Inferior parietal cortex (tissue), 1 donor: Measurements from ENCODE around the gene FAM209B.
A peak's percentile ranks its signal among the peaks of the same experiment; 100 is the strongest.
"Not testable (repeated sequence)": the region's sequence is repeated elsewhere in the genome, so short reads cannot be mapped to it uniquely, and the experiment has no call there.

ENCODE experiments used
- DNase-seq: peaks from one replicate; pipeline ENCODE4 v3.0.0-alpha.2; 2016; ENCODE audit errors: extremely low spot score

The FAM209B gene

GRCh38 chr20:56540415-56540814 lies 7.4 kb downstream of the FAM209B start:
- no peak for DNase-seq

GRCh38 chr20:56542489-56543030 lies 9.5 kb downstream of the FAM209B start:
- no peak for DNase-seq

GRCh38 chr20:56551571-56551970 lies 18.5 kb downstream of the FAM209B start:
- no peak for DNase-seq

- DNase-seq = no peak
Measured at GRCh38 chr20:56552911-56553629, 20.0 kb downstream of the FAM209B start.

- peak; percentile 79 for DNase-seq
Measured at GRCh38 chr20:56554869-56555268, 21.8 kb downstream of the FAM209B start.

- no peak for DNase-seq
Measured at GRCh38 chr20:56558968-56559367, 25.9 kb downstream of the FAM209B start.

- DNase-seq = not testable (repeated sequence)
Measured at GRCh38 chr20:56564526-56564925, 31.5 kb downstream of the FAM209B start.

- DNase-seq = no peak
Measured at GRCh38 chr20:56565511-56565910, 32.5 kb downstream of the FAM209B start.

GRCh38 chr20:56566621-56567020 lies 33.6 kb downstream of the FAM209B start:
- DNase-seq = no peak

GRCh38 chr20:56570832-56571231 lies 37.8 kb downstream of the FAM209B start:
- DNase-seq = no peak

GRCh38 chr20:56572172-56572571 lies 39.1 kb downstream of the FAM209B start:
- DNase-seq = no peak

GRCh38 chr20:56573986-56574385 lies 40.9 kb downstream of the FAM209B start:
- no peak for DNase-seq

- no peak for DNase-seq
Measured at GRCh38 chr20:56574531-56575142, 41.6 kb downstream of the FAM209B start.

- no peak for DNase-seq
Measured at GRCh38 chr20:56575157-56575556, 42.1 kb downstream of the FAM209B start.

- DNase-seq = no peak
Measured at GRCh38 chr20:56575961-56576360, 42.9 kb downstream of the FAM209B start.

GRCh38 chr20:56579301-56579710 lies 46.3 kb downstream of the FAM209B start:
- DNase-seq = no peak

GRCh38 chr20:56580226-56580625 lies 47.2 kb downstream of the FAM209B start:
- no peak for DNase-seq

GRCh38 chr20:56581701-56582100 lies 48.7 kb downstream of the FAM209B start:
- no peak for DNase-seq

GRCh38 chr20:56582542-56582941 lies 49.5 kb downstream of the FAM209B start:
- DNase-seq = no peak

- DNase-seq = no peak
Measured at GRCh38 chr20:56584916-56585315, 51.9 kb downstream of the FAM209B start.
